Measurements from ENCODE around the gene PRR20G. TPM values are rescaled to one million over a fixed set of nuclear protein-coding genes. Genes with fewer than 3 reads are reported as not detected.

Gene PRR20G
- total RNA-seq, 1 experiment from 2014 or later = not detected

- peak; percentile 60 for TF ChIP-seq CTCF (IDR thresholded peaks at IDR 0.05; ENCODE audit: unreplicated experiment)
- no TSS peak for BruUV-seq (replicated peaks)
- Mint-ChIP-seq H3K27ac (ENCODE audit: unreplicated experiment) (no peak overlapping the region), H3K27me3 (ENCODE audit: unreplicated experiment) (peaks cover 81% of the 10 kb centered on the region), H3K4me3 (ENCODE audit: low read depth, unreplicated experiment) (no peak overlapping the region), H3K36me3 (ENCODE audit: insufficient read depth, unreplicated experiment) (no peaks in the 10 kb centered on the region), H3K4me1 (ENCODE audit: low read depth, unreplicated experiment) (no peaks in the 10 kb centered on the region), H3K9me3 (ENCODE audit: low read depth, unreplicated experiment) (peaks cover under 1% of the 10 kb centered on the region)
- CTCF ChIA-PET = interaction anchor here (0.6 to 3.0 kb wide), 9 partner anchors 11 to 320 kb away, joined by 3 to 31 read pairs (median 4); no protein-coding TSS in a partner anchor
- intact Hi-C loops (cut with micrococcal nuclease; ENCODE audit: unreplicated experiment) = loop anchor here (1.0 to 5.0 kb wide), 2 partner anchors 201 to 288 kb away; no protein-coding TSS in a partner anchor
- DNase-seq = peak; percentile 57
Observed at GRCh38 chr3:127254730-127255129, 33.1 kb downstream of the PRR20G start.

DNA sequence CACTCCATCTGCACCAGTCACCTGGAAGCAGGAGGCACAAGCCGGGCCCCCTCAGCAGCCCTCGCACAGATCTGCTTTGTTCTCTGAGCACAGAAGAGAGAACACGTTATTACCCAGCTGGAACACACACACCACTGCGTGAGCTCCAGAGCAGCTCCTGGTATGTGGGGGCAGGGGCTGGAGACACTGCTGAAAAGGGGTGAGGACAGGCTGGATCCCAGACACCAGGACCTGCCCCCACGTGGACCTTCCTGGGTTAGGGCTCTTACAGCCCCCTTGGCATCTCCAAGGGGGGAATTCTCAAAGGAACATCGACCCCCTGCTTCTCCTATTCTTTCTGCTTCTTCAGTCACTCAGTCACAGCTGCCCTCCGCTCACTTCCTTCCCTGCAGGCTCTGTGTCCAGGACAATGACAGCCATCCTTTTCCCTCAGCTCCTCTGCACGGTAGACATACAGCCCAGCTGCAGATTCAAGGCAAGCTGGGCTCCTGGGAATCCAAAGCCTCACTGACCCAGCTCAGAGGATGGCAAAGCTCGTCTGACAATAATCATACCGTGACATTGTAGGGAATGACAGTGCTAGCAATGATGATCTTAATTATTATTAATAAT lies 33.7 kb downstream of the PRR20G start:
- H3K4me3 Mint-ChIP-seq (ENCODE audit: low read depth, unreplicated experiment) = no peak overlapping the region
- peaks cover 75% of the 10 kb centered on the region for H3K27me3 Mint-ChIP-seq (ENCODE audit: unreplicated experiment)
- H3K9me3 Mint-ChIP-seq (ENCODE audit: low read depth, unreplicated experiment) = peaks cover 3% of the 10 kb centered on the region
- H3K27ac Mint-ChIP-seq (ENCODE audit: unreplicated experiment) = no peak overlapping the region
- no peaks in the 10 kb centered on the region for H3K4me1 Mint-ChIP-seq (ENCODE audit: low read depth, unreplicated experiment)
- CTCF ChIA-PET = interaction anchor here (0.6 to 3.0 kb wide), 9 partner anchors 8 to 560 kb away, joined by 3 to 31 read pairs (median 5); no protein-coding TSS in a partner anchor
- intact Hi-C loops (cut with micrococcal nuclease; ENCODE audit: unreplicated experiment) = loop anchor here (1.0 to 5.0 kb wide), 2 partner anchors 201 to 288 kb away; no protein-coding TSS in a partner anchor
- no peak for DNase-seq
- TF ChIP-seq CTCF (IDR thresholded peaks at IDR 0.05; ENCODE audit: unreplicated experiment) = no peak
- no peaks in the 10 kb centered on the region for H3K36me3 Mint-ChIP-seq (ENCODE audit: insufficient read depth, unreplicated experiment)
- no TSS peak for BruUV-seq (replicated peaks)

DNA sequence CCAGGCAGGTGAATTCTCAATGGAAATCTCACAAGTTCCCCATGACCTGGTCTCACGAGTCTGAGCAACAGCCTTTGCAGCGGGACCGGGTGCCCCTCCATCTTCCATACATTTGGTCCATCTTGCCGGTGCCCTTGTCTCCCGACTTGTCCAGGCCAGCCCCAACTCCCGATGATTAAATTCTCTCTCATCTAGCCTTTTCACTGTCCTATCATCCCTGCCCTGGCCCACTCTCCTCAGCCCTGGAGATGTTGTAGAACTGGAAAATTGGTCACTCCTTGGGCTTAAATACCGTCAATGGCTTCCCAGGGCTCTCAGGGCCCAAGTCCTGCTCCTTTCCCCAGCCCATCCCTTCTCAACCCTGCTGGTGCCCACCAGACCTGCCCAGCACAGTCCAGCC lies 34.4 kb downstream of the PRR20G start:
- CTCF ChIA-PET = interaction anchor here (2.7 to 3.0 kb wide), 2 partner anchors 51 to 202 kb away, joined by 26 to 31 read pairs; no protein-coding TSS in a partner anchor
- no peaks in the 10 kb centered on the region for H3K36me3 Mint-ChIP-seq (ENCODE audit: insufficient read depth, unreplicated experiment)
- peaks cover 69% of the 10 kb centered on the region for H3K27me3 Mint-ChIP-seq (ENCODE audit: unreplicated experiment)
- no peaks in the 10 kb centered on the region for H3K4me1 Mint-ChIP-seq (ENCODE audit: low read depth, unreplicated experiment)
- H3K27ac Mint-ChIP-seq (ENCODE audit: unreplicated experiment) = no peak overlapping the region
- intact Hi-C loops (cut with micrococcal nuclease; ENCODE audit: unreplicated experiment) = loop anchor here (5.0 kb wide), 1 partner anchor 289 kb away; no protein-coding TSS in a partner anchor
- no peak for TF ChIP-seq CTCF (IDR thresholded peaks at IDR 0.05; ENCODE audit: unreplicated experiment)
- no TSS peak for BruUV-seq (replicated peaks)
- H3K9me3 Mint-ChIP-seq (ENCODE audit: low read depth, unreplicated experiment) = peaks cover 3% of the 10 kb centered on the region
- no peak for DNase-seq
- H3K4me3 Mint-ChIP-seq (ENCODE audit: low read depth, unreplicated experiment) = no peak overlapping the region

DNA sequence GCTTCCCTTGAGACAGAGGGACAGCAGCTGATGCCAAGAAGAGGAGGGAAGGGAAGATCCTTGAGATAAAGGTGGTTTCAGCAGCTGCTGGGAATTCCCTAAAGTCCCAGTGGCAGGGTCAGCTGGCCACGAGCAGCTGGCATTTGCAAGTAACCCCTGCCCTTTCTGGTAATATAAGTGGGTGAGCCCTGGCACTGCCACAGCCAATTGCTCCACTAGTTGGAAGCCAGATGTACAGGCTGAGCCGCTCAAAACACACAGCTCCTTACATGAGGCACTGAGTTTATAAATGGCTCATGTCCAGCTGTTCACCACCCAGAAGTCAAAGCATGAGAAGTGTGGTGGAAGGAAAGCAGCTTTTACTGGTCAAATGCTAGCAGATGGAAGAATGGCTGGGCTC lies 35.4 kb downstream of the PRR20G start:
- Mint-ChIP-seq H3K4me1 (ENCODE audit: low read depth, unreplicated experiment) (no peaks in the 10 kb centered on the region), H3K36me3 (ENCODE audit: insufficient read depth, unreplicated experiment) (no peaks in the 10 kb centered on the region), H3K9me3 (ENCODE audit: low read depth, unreplicated experiment) (peaks cover 7% of the 10 kb centered on the region), H3K27me3 (ENCODE audit: unreplicated experiment) (peaks cover 58% of the 10 kb centered on the region), H3K27ac (ENCODE audit: unreplicated experiment) (no peak overlapping the region), H3K4me3 (ENCODE audit: low read depth, unreplicated experiment) (no peak overlapping the region)
- CTCF ChIA-PET = interaction anchor here (1.6 kb wide), 1 partner anchor 52 kb away, joined by 11 read pairs; no protein-coding TSS in a partner anchor
- intact Hi-C loops (cut with micrococcal nuclease; ENCODE audit: unreplicated experiment) = loop anchor here (5.0 kb wide), 1 partner anchor 290 kb away; no protein-coding TSS in a partner anchor
- BruUV-seq (replicated peaks) = no TSS peak
- no peak for TF ChIP-seq CTCF (IDR thresholded peaks at IDR 0.05; ENCODE audit: unreplicated experiment)
- DNase-seq = no peak
